Measurements from ENCODE around the gene CAMSAP2.

- no peak; the same call in 1 of the 2 replicates for TF ChIP-seq GATA2 (IDR thresholded peaks at IDR 0.05; ENCODE audit: low read depth, low read length)
- no peak for TF ChIP-seq GATA3 (IDR thresholded peaks at IDR 0.05; ENCODE audit: low read depth, low read length)
Measured at GRCh38 chr1:200885623-200886402, 147.1 kb downstream of the CAMSAP2 start.
